NCI-H1694 treated with DMSO at 0.1 percent for 48 hours (cell line): ENCODE data around the gene UNC93A.
A peak's percentile ranks its signal among the peaks of the same experiment; 100 is the strongest.
"Not testable (repeated sequence)": the region's sequence is repeated elsewhere in the genome, so short reads cannot be mapped to it uniquely, and the experiment has no call there.

ENCODE experiments used
- DNase-seq: peaks from one replicate; lab custom pipeline; 2025; lab: John Stamatoyannopoulos, UW

UNC93A gene

GRCh38 chr6:167290786-167291622 lies at the start of gene UNC93A:
UNC93A (plus strand) TSS chr6:167291315; CDS start chr6:167291490, 175 bp downstream.
- DNase-seq, result no peak

- not testable (repeated sequence) for DNase-seq
These were observed 49.6 kb upstream of the UNC93A start for GRCh38 chr6:167241321-167242134.

GRCh38 chr6:167242135-167242506 lies 49.0 kb upstream of the UNC93A start:
- DNase-seq, result not testable (repeated sequence)

GRCh38 chr6:167242511-167243051 lies 48.5 kb upstream of the UNC93A start:
- not testable (repeated sequence) for DNase-seq

GRCh38 chr6:167244064-167244960 lies 46.8 kb upstream of the UNC93A start:
- DNase-seq, result peak; percentile 25

GRCh38 chr6:167244991-167245390 lies 46.1 kb upstream of the UNC93A start:
- DNase-seq, result no peak

- no peak for DNase-seq
These were observed 45.5 kb upstream of the UNC93A start for GRCh38 chr6:167245591-167245990.

GRCh38 chr6:167247814-167248595 lies 43.1 kb upstream of the UNC93A start:
- DNase-seq, result no peak

GRCh38 chr6:167248878-167249455 lies 42.1 kb upstream of the UNC93A start:
- not testable (repeated sequence) for DNase-seq

- DNase-seq, result no peak
These were observed 38.8 kb upstream of the UNC93A start for GRCh38 chr6:167252271-167252670.

- no peak for DNase-seq
These were observed 35.1 kb upstream of the UNC93A start for GRCh38 chr6:167255918-167256553.

GRCh38 chr6:167258646-167259045 lies 32.5 kb upstream of the UNC93A start:
- DNase-seq, result no peak

- not testable (repeated sequence) for DNase-seq
These were observed 24.9 kb upstream of the UNC93A start for GRCh38 chr6:167266057-167266829.

- DNase-seq, result no peak
These were observed 24.1 kb upstream of the UNC93A start for GRCh38 chr6:167266830-167267555.

GRCh38 chr6:167267556-167267898 lies 23.6 kb upstream of the UNC93A start:
- not testable (repeated sequence) for DNase-seq

- no peak for DNase-seq
These were observed 23.2 kb upstream of the UNC93A start for GRCh38 chr6:167267921-167268401.

- DNase-seq, result no peak
These were observed 22.3 kb upstream of the UNC93A start for GRCh38 chr6:167268683-167269280.
